H1 (cell line): ENCODE results near the gene OR2AP1. TPM values are rescaled to one million over a fixed set of nuclear protein-coding genes. Genes with fewer than 3 reads are reported as not detected.
A peak's percentile ranks its signal among the peaks of the same experiment; 100 is the strongest.

Source experiments
- ATF3 ChIP-seq: IDR thresholded peaks from 2 replicates; pipeline ENCODE4 v1.6.1; 2011; ENCODE audit warnings: low read depth, mild to moderate bottlenecking, low read length; ENCODE audit not compliant: insufficient read depth
- CEBPB ChIP-seq: IDR thresholded peaks from 2 replicates; pipeline ENCODE4 v1.6.1; 2012; ENCODE audit warnings: low read depth, low read length
- CHD1 ChIP-seq: IDR thresholded peaks from 2 replicates; pipeline ENCODE4 v1.6.1; 2012; ENCODE audit warnings: low read depth, low read length, improper control_type of control experiment
- JUND ChIP-seq: IDR thresholded peaks from 2 replicates; pipeline ENCODE4 v1.6.1; 2011; ENCODE audit warnings: mild to moderate bottlenecking, improper control_type of control experiment, low read length
- MAFK ChIP-seq: IDR thresholded peaks from 2 replicates; pipeline ENCODE4 v1.6.1; 2012; ENCODE audit warnings: low read depth, mild to moderate bottlenecking, improper control_type of control experiment, low read length
- MAX ChIP-seq: IDR thresholded peaks from 2 replicates; pipeline ENCODE4 v1.6.1; 2012; ENCODE audit warnings: inconsistent platforms
- polyA plus RNA-seq, 7 experiments: library from polyadenylated mRNA; depleted of rRNA in 3 of 7; stranded (reverse) in 5 of 7; unstranded in 2 of 7; fragments of >200 nt in 5 of 7; fragments of 200-250 nt in 2 of 7; gene quantifications; 1 replicate in 5 of 7; 2 replicates in 1 of 7; 4 replicates in 1 of 7; pipeline versions ENCODE4 v1.2.1 to v1.2.3, GENCODE V29; 2011 to 2013; ENCODE audit warnings: missing spikeins in 2 of 7, mixed read lengths in 2 of 7
- total RNA-seq: library from RNA; stranded (reverse); fragmentation: NEBNext Ultra II Directional; extraction: Animal tissue kit (Norgen Biotek cat#: 25700); gene quantifications from 2 replicates; pipeline ENCODE4 v1.2.1, GENCODE V29; 2021
- TF ChIP-seq, protein P1 (sequence below): IDR thresholded peaks from 2 replicates; pipeline ENCODE4 v1.6.1; 2011; ENCODE audit warnings: low read length, improper control_type of control experiment

Gene OR2AP1
- total and polyA plus RNA-seq, 2 of the 8 experiments (the other 6 are each of a cell fraction or from before 2014, with no cell fraction given), result not detected

- TF ChIP-seq MAFK, result no peak
- peak; percentile 84 for TF ChIP-seq JUND
- peak; percentile 70; the same call in 1 of the 2 replicates for TF ChIP-seq MAX
- no peak for TF ChIP-seq CHD1
- TF ChIP-seq CEBPB, result peak; percentile 56; the same call in 1 of the 2 replicates
- TF ChIP-seq, protein P1, sequence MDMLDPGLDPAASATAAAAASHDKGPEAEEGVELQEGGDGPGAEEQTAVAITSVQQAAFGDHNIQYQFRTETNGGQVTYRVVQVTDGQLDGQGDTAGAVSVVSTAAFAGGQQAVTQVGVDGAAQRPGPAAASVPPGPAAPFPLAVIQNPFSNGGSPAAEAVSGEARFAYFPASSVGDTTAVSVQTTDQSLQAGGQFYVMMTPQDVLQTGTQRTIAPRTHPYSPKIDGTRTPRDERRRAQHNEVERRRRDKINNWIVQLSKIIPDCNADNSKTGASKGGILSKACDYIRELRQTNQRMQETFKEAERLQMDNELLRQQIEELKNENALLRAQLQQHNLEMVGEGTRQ, result peak; percentile 61; the same call in 1 of the 2 replicates
- TF ChIP-seq ATF3, result peak; percentile 29; the same call in 1 of the 2 replicates
These were observed 47.3 kb downstream of the OR2AP1 start (continued) for GRCh38 chr12:55619354-55620138.
